ENCODE data around the gene ARHGEF40.

ARHGEF40 gene

DNA sequence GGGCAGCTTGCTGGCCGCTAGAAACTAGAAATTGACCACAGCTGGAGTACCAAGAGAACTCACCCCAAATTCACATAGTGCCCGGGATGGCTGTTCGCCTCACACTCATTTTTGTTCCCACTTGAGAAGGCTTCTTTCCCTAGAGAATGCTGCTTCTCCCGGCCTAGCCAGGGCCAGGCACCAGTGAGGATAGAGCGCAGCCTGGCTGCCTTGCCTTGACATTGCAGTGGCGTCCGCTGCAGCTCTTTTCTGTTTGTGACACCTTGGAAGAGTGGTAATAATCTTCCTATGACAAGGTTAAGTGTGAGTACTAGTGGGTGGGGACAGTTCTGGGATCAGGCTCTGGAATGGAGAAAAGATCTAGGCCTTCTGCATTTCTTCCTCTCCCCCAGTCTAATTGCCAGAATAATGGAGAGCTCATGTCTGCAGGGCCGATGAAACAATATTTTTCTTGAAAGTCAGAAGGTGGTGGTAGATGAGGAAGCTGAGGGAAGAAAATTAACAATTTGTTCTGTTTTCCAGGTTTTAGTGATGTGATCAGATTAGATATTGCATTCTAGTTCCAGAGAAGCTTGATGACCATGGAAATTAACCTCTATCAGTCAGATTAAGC, 34.5 kb downstream of the ARHGEF40 start:
- peak; percentile 74 for DNase-seq
- in situ Hi-C loops (cut with MboI; ENCODE audit: low pct_unique_long_range_greater_than_20kb, low sequenced_read_pairs) = no loop called here

DNA sequence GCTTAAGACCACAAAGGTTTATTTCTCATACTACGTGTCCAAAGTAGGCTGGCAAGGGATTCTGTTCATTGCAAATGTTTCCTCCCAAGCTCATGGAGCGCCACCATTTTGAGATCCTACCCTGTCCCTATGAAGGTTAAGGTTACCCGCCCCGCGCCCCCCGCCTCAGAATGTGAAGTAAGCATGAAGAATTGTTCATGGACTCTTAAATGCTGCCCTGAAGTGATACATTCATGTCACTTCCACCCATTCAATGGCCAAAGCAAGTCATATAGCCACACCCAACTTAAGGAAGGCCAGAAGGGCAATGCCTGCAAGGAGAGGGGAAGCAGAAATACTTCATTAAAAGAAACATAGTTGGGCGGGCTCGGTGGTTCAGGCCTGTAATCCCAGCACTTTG, 35.0 kb downstream of the ARHGEF40 start:
- in situ Hi-C loops (cut with MboI; ENCODE audit: low pct_unique_long_range_greater_than_20kb, low sequenced_read_pairs) = no loop called here
- no peak for DNase-seq

DNA sequence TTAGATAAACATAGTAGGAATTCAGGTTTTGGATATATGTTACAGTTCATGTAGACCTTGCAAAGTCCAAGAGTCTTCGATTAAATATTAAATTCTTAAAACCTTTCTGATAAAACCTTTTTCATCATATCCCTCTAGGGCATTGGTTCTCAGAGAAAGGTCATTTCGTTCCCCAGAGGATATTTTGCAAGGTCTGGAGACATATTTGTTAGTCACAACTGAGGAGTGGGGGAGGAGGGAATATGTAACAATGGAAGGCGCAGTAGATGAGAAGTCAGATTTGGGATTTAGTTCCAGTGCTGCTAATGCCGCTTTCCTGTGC, 36.0 kb downstream of the ARHGEF40 start:
- no peak for DNase-seq

DNA sequence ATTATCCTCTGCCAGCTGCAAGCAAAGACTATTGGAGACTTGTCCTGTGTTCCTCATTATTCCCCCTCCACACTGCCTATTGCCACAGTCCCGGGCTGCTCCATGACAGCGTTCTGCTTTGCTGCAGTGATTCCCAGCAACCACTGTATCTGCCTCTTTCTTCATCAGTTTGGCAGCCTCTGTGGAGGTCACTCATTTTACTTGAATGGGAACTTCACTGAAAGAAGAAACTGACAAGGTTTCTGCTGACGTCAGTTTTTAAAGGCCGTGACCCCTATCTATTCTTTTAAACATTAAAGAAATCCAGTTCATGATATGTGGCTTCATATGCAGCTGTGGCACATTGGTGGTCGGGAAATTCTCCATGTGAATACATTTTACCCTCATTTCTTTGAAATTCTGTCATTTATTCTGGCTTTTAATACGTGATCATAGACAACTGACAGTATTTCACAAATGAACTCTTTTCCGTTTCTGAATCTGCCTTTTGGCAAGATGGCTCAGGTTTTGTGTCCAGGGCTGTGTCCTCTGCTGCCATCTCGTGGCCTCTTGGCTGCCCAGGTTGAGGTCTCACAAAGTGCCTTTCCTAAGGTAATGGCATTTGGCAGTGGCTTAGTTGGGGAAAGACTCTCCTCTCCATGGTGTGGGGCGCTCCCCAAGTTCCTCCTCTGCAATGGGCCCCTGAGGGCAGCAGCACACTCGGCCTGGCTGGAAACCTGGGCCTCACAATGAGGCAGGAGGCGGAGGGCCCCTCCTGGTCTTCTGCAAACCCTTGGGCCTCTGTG, 36.6 kb downstream of the ARHGEF40 start:
- DNase-seq = peak; percentile 87
- in situ Hi-C loops (cut with MboI; ENCODE audit: low pct_unique_long_range_greater_than_20kb, low sequenced_read_pairs) = no loop called here

More for the DNA sequence above, 36.0 kb downstream of the ARHGEF40 start:
- in situ Hi-C loops (cut with MboI; ENCODE audit: low pct_unique_long_range_greater_than_20kb, low sequenced_read_pairs) = no loop called here

DNA sequence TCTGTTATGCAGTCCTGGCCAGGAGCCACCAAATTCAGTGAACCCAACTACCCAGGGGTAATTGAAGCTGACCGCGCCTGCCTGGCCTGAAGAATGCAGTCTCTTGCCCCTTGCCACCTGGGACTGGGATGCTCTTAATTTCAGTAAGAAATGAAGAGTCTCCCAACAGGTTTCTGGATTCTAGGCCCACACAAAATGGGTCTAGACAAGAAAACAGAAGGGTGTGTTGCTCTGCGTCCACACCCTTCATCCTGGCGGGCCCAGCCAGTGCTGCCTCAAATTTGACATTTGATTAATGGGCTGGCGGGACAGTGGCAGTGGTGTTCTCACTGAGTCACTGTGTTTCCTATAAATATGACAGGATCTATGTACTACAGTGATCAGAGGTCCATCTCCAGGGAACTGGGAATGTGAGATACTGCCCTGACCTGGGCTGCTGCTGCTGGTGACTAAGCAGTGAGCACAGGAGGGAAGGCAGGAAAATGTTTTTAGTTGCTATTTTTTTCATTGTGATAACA, 37.2 kb downstream of the ARHGEF40 start:
- in situ Hi-C loops (cut with MboI; ENCODE audit: low pct_unique_long_range_greater_than_20kb, low sequenced_read_pairs) = no loop called here
- no peak for DNase-seq

DNA sequence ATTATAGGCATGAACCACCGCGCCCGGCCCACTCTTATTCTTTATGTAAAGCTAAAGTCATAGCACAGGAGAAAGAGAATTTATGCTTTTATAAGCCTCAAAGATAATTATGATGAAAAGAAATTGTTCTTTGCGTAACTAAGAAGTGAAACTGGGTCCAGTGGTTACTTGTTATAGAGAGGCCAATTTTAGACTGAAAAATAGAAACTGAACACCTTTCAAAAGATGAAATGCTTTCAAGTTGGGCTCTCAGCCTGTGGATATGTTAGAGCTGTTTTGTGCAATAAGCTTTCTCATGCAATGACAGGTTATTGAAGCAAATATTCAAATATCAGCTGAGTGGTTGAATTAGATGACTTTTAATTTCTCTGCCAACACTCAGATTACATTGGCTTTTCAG, 38.7 kb downstream of the ARHGEF40 start:
- no peak for DNase-seq
- in situ Hi-C loops (cut with MboI; ENCODE audit: low pct_unique_long_range_greater_than_20kb, low sequenced_read_pairs) = no loop called here

GRCh38 chr14:21109377-21110138, 39.5 kb downstream of the ARHGEF40 start:
- DNase-seq = no peak
- in situ Hi-C loops (cut with MboI; ENCODE audit: low pct_unique_long_range_greater_than_20kb, low sequenced_read_pairs) = no loop called here

DNA sequence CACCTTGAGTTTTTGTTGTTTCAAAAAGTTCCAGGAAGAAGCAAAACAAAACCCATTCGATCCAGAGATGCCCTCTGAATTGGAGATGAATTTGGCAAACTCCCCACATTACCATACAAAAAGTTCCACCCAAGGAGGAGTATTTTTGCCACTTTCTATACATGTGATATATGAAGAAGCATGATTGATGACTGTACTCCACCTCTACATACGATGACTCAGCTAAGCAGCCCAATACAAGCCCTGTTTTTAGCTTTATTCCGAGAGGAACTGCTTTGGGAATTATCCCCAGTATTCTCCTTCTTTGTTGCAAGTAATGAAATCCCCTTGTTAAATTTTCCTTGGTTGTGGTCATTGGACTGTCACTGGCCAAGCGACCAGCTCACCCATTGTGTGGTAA, 42.2 kb downstream of the ARHGEF40 start:
- in situ Hi-C loops (cut with MboI; ENCODE audit: low pct_unique_long_range_greater_than_20kb, low sequenced_read_pairs) = no loop called here
- DNase-seq = no peak

DNA sequence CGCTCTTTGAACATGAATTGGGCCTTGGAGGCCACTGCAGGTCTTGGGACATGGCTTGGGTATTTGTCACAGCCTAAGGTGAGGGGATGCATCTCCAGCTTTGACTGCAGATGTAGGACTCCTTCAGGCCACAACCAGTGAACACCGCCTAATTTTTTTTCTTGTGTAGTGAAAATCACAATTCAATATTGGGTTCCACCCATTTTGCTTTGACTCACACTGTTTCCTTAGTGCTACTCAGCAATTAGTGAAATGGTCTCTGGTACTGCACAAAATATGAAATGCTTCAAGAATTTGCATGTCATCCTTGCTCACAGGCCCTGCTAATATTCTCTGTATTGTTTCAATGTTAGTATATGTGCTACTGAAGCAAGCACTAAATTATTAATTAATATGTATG, 43.3 kb downstream of the ARHGEF40 start:
- in situ Hi-C loops (cut with MboI; ENCODE audit: low pct_unique_long_range_greater_than_20kb, low sequenced_read_pairs) = no loop called here
- no peak for DNase-seq

GRCh38 chr14:21118933-21119332, 48.8 kb downstream of the ARHGEF40 start:
- DNase-seq = no peak
- in situ Hi-C loops (cut with MboI; ENCODE audit: low pct_unique_long_range_greater_than_20kb, low sequenced_read_pairs) = no loop called here

DNA sequence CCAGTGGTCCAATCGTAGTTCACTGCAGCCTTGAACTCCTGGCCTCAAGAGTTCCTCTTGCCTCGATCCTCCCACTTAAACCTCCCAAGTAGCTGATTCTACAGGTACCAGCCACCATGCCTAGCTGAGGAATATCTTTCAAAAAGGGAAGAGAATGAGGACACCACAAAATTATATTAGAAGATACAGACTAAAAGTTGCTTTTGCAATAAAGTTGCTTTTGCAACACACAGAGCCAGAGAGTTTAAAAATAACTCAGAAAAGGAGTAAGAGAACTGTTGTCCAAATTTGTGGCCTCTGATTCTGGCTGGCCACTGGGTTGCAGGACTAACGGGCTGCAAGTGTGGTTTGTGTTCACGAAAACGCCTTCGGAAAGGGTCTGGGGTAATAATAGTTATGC, 50.6 kb downstream of the ARHGEF40 start:
- DNase-seq = no peak
- in situ Hi-C loops (cut with MboI; ENCODE audit: low pct_unique_long_range_greater_than_20kb, low sequenced_read_pairs) = no loop called here

GRCh38 chr14:21121122-21121521, 51.0 kb downstream of the ARHGEF40 start:
- in situ Hi-C loops (cut with MboI; ENCODE audit: low pct_unique_long_range_greater_than_20kb, low sequenced_read_pairs) = no loop called here

GRCh38 chr14:21123429-21123828, 53.3 kb downstream of the ARHGEF40 start:
- in situ Hi-C loops (cut with MboI; ENCODE audit: low pct_unique_long_range_greater_than_20kb, low sequenced_read_pairs) = no loop called here
- no peak for DNase-seq

More at GRCh38 chr14:21121122-21121521, 51.0 kb downstream of the ARHGEF40 start:
- DNase-seq = no peak

DNA sequence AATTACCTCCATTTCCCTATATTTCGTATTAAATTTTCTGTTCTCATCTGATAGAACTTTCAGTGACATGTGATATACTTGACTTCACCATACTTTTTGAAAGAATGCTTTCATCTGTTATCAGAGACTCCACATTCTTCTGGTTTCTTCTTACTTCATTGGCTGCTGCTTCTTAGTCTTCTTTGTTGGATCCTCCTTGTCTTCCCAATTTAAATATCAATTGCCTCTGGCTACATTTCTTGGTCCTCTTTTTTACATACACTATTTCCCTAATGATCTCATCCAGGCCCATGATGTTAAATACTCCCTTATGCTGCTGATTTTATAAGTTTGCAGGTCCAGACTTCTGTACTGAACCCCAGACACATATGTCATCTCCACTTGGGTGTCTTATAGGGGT, 63.8 kb downstream of the ARHGEF40 start:
- no peak for DNase-seq
- in situ Hi-C loops (cut with MboI; ENCODE audit: low pct_unique_long_range_greater_than_20kb, low sequenced_read_pairs) = no loop called here

GRCh38 chr14:21136024-21136423, 65.9 kb downstream of the ARHGEF40 start:
- no peak for DNase-seq
- in situ Hi-C loops (cut with MboI; ENCODE audit: low pct_unique_long_range_greater_than_20kb, low sequenced_read_pairs) = no loop called here

Measured in KBM-7 (cell line).